NCI-H446 treated with DMSO at 0.1 percent for 48 hours (cell line): ENCODE results near the gene HS6ST2.
"Not testable (repeated sequence)": the region's sequence is repeated elsewhere in the genome, so short reads cannot be mapped to it uniquely, and the experiment has no call there.

Source experiments
- DNase-seq: peaks from one replicate; lab custom pipeline; 2025; lab: John Stamatoyannopoulos, UW

HS6ST2 gene

GRCh38 chrX:132958091-132958703, at the start of gene HS6ST2:
HS6ST2 (minus strand) TSS chrX:132958629.
- no peak for DNase-seq

- no peak for DNase-seq
Measured at GRCh38 chrX:133007458-133007857, 49.0 kb upstream of the HS6ST2 start.

- no peak for DNase-seq
Measured at GRCh38 chrX:133005616-133006015, 47.2 kb upstream of the HS6ST2 start.

GRCh38 chrX:133005042-133005441, 46.6 kb upstream of the HS6ST2 start:
- DNase-seq: no peak

- no peak for DNase-seq
Measured at GRCh38 chrX:132999209-132999608, 40.8 kb upstream of the HS6ST2 start.

GRCh38 chrX:132990835-132991234, 32.4 kb upstream of the HS6ST2 start:
- DNase-seq: no peak

GRCh38 chrX:132986556-132986955, 28.1 kb upstream of the HS6ST2 start:
- no peak for DNase-seq

- no peak for DNase-seq
Measured at GRCh38 chrX:132984058-132984650, 25.7 kb upstream of the HS6ST2 start.

- DNase-seq: no peak
Measured at GRCh38 chrX:132983496-132983895, 25.1 kb upstream of the HS6ST2 start.

GRCh38 chrX:132980035-132980434, 21.6 kb upstream of the HS6ST2 start:
- not testable (repeated sequence) for DNase-seq

GRCh38 chrX:132968296-132968949, 10.0 kb upstream of the HS6ST2 start:
- DNase-seq: no peak

- DNase-seq: no peak
Measured at GRCh38 chrX:132967049-132967448, 8.6 kb upstream of the HS6ST2 start.

- DNase-seq: no peak
Measured at GRCh38 chrX:132965461-132965860, 7.0 kb upstream of the HS6ST2 start.

- DNase-seq: no peak
Measured at GRCh38 chrX:132961511-132961910, 3.1 kb upstream of the HS6ST2 start.

GRCh38 chrX:132957211-132958090, 978 bp downstream of the HS6ST2 start:
- no peak for DNase-seq

GRCh38 chrX:132956421-132957210, 1.8 kb downstream of the HS6ST2 start:
- DNase-seq: no peak

GRCh38 chrX:132955690-132956089, 2.7 kb downstream of the HS6ST2 start:
- DNase-seq: no peak

- DNase-seq: no peak
Measured at GRCh38 chrX:132954323-132954722, 4.1 kb downstream of the HS6ST2 start.

- no peak for DNase-seq
Measured at GRCh38 chrX:132953354-132953753, 5.1 kb downstream of the HS6ST2 start.

- no peak for DNase-seq
Measured at GRCh38 chrX:132948648-132949260, 9.7 kb downstream of the HS6ST2 start.

- DNase-seq: not testable (repeated sequence)
Measured at GRCh38 chrX:132945055-132945599, 13.3 kb downstream of the HS6ST2 start.
